GM21717 (cell line): Measurements from ENCODE around the gene GNAQ.
"Not testable (repeated sequence)": the region's sequence is repeated elsewhere in the genome, so short reads cannot be mapped to it uniquely, and the experiment has no call there.

ENCODE experiments used
- ATAC-seq: cut with Tn5 transposase; IDR thresholded peaks from one replicate; pipeline ENCODE4 v1.9.1; 2021; ENCODE audit warnings: mild to moderate bottlenecking, moderate library complexity; ENCODE audit not compliant: unreplicated experiment

Gene GNAQ

GRCh38 chr9:77793849-77794248 is 237.8 kb downstream of the GNAQ start:
- no peak for ATAC-seq

- ATAC-seq: no peak
Measured at GRCh38 chr9:77789891-77790290, 241.7 kb downstream of the GNAQ start.

- ATAC-seq: no peak
Measured at GRCh38 chr9:77785341-77785740, 246.3 kb downstream of the GNAQ start.

- no peak for ATAC-seq
Measured at GRCh38 chr9:77783518-77783917, 248.1 kb downstream of the GNAQ start.

GRCh38 chr9:77779010-77779409 is 252.6 kb downstream of the GNAQ start:
- no peak for ATAC-seq

GRCh38 chr9:77773381-77773780 is 258.2 kb downstream of the GNAQ start:
- ATAC-seq: no peak

GRCh38 chr9:77772646-77773045 is 259.0 kb downstream of the GNAQ start:
- ATAC-seq: no peak

- no peak for ATAC-seq
Measured at GRCh38 chr9:77771171-77771570, 260.4 kb downstream of the GNAQ start.

- no peak for ATAC-seq
Measured at GRCh38 chr9:77770340-77770739, 261.3 kb downstream of the GNAQ start.

- ATAC-seq: no peak
Measured at GRCh38 chr9:77769246-77769645, 262.4 kb downstream of the GNAQ start.

GRCh38 chr9:77766587-77766986 is 265.0 kb downstream of the GNAQ start:
- ATAC-seq: no peak

GRCh38 chr9:77765781-77766259 is 265.8 kb downstream of the GNAQ start:
- ATAC-seq: no peak

GRCh38 chr9:77764894-77765780 is 266.5 kb downstream of the GNAQ start:
- no peak for ATAC-seq

- ATAC-seq: no peak
Measured at GRCh38 chr9:77763566-77763965, 268.0 kb downstream of the GNAQ start.

- ATAC-seq: not testable (repeated sequence)
Measured at GRCh38 chr9:77760919-77761318, 270.7 kb downstream of the GNAQ start.

- no peak for ATAC-seq
Measured at GRCh38 chr9:77759391-77759790, 272.2 kb downstream of the GNAQ start.

GRCh38 chr9:77756449-77756848 is 275.2 kb downstream of the GNAQ start:
- ATAC-seq: no peak

- no peak for ATAC-seq
Measured at GRCh38 chr9:77753180-77753579, 278.4 kb downstream of the GNAQ start.

GRCh38 chr9:77752554-77752953 is 279.1 kb downstream of the GNAQ start:
- no peak for ATAC-seq

- ATAC-seq: no peak
Measured at GRCh38 chr9:77751341-77752091, 280.1 kb downstream of the GNAQ start.

GRCh38 chr9:77750981-77751340 is 280.6 kb downstream of the GNAQ start:
- no peak for ATAC-seq

GRCh38 chr9:77750284-77750683 is 281.3 kb downstream of the GNAQ start:
- ATAC-seq: no peak
